ENCODE measurements around the gene DUSP1. TPM values are rescaled to one million over a fixed set of nuclear protein-coding genes. Genes with fewer than 3 reads are reported as not detected.
"Not testable (repeated sequence)": the region's sequence is repeated elsewhere in the genome, so short reads cannot be mapped to it uniquely, and the experiment has no call there.

The DUSP1 gene
- total and polyA plus RNA-seq, 7 donors = 99.9 to 1,033 (median 449) TPM

GRCh38 chr5:172786736-172787462, 15.9 kb upstream of the DUSP1 start:
- Histone ChIP-seq H3K9me3 (no peaks in the 10 kb centered on the region), H3K4me1 (peaks cover 0 to 24% (median 16%) of the 10 kb centered on the region in 4 donors), H3K27ac (no peak overlapping the region), H3K27me3 (no peaks in the 10 kb centered on the region), H3K36me3 (no peaks in the 10 kb centered on the region), H3K4me3 (no peak overlapping the region)
- no peak for DNase-seq
- WGBS, 2 donors = 90 to 94% methylated on average over 9 of the region's 9 CpGs
- TF ChIP-seq POLR2A (IDR thresholded peaks at IDR 0.05) (no peak), CTCF (IDR thresholded peaks at IDR 0.05) (no peak), EP300 (IDR thresholded peaks at IDR 0.05) (no peak), POLR2AphosphoS5 (IDR thresholded peaks at IDR 0.05) (no peak)
- intact Hi-C loops (cut with DNase I) = no loop called here

- no peak overlapping the region for H3K27ac ChIP-seq
- WGBS, 2 donors = 75 to 88% methylated on average over 7 of the region's 7 CpGs
- H3K9me3 ChIP-seq = no peaks in the 10 kb centered on the region
- H3K36me3 ChIP-seq = no peaks in the 10 kb centered on the region
- peak; percentile 37 for DNase-seq
- no peak for TF ChIP-seq POLR2A (IDR thresholded peaks at IDR 0.05)
- no peak for TF ChIP-seq CTCF (IDR thresholded peaks at IDR 0.05)
- no peak for TF ChIP-seq EP300 (IDR thresholded peaks at IDR 0.05)
- no peak for TF ChIP-seq POLR2AphosphoS5 (IDR thresholded peaks at IDR 0.05)
- intact Hi-C loops (cut with DNase I) = no loop called here
- no peak overlapping the region for H3K4me3 ChIP-seq
- no peaks in the 10 kb centered on the region for H3K27me3 ChIP-seq
- peaks cover 0 to 24% (median 16%) of the 10 kb centered on the region in 4 donors for H3K4me1 ChIP-seq
Measured at GRCh38 chr5:172785429-172786088, 14.6 kb upstream of the DUSP1 start.

GRCh38 chr5:172784162-172784561, 13.2 kb upstream of the DUSP1 start:
- 95 to 97% methylated on average over 4 of the region's 4 CpGs for WGBS, 2 donors
- H3K9me3 ChIP-seq; intact Hi-C loops (cut with DNase I); H3K27ac ChIP-seq; DNase-seq; H3K27me3 ChIP-seq; H3K4me3 ChIP-seq; H3K36me3 ChIP-seq: not testable (repeated sequence)
- peaks cover 0 to 13% (median 6%) of the 10 kb centered on the region in 4 donors for H3K4me1 ChIP-seq

- DNase-seq = not testable (repeated sequence)
Measured at GRCh38 chr5:172783319-172783718, 12.3 kb upstream of the DUSP1 start.

GRCh38 chr5:172782169-172783039, 11.4 kb upstream of the DUSP1 start:
- no peak for TF ChIP-seq CTCF (IDR thresholded peaks at IDR 0.05)
- no peak for TF ChIP-seq POLR2A (IDR thresholded peaks at IDR 0.05)
- no peak for TF ChIP-seq POLR2AphosphoS5 (IDR thresholded peaks at IDR 0.05)
- no peak for TF ChIP-seq EP300 (IDR thresholded peaks at IDR 0.05)
- Histone ChIP-seq H3K9me3 (no peaks in the 10 kb centered on the region), H3K4me1 (peaks cover 0 to 8% (median 5%) of the 10 kb centered on the region in 4 donors), H3K36me3 (no peaks in the 10 kb centered on the region), H3K27ac (no peak overlapping the region), H3K27me3 (no peaks in the 10 kb centered on the region), H3K4me3 (no peak overlapping the region)
- WGBS, 2 donors = 89% methylated on average over 7 of the region's 7 CpGs
- intact Hi-C loops (cut with DNase I) = no loop called here
- no peak for DNase-seq

More at GRCh38 chr5:172783319-172783718, 12.3 kb upstream of the DUSP1 start:
- intact Hi-C loops (cut with DNase I); H3K9me3 ChIP-seq; H3K4me3 ChIP-seq; H3K36me3 ChIP-seq; H3K27ac ChIP-seq; H3K27me3 ChIP-seq; H3K4me1 ChIP-seq: not testable (repeated sequence)
- WGBS, 2 donors = 89 to 96% methylated on average over 5 of the region's 5 CpGs
